Stimulated activated CD8-positive, alpha-beta memory T cell treated with anti-CD3 and anti-CD28 coated beads, Interleukin-15, amount 100 ng/mL, for 48 hours (primary cell): ENCODE results near the gene FHOD3.
"Not testable (repeated sequence)": the region's sequence is repeated elsewhere in the genome, so short reads cannot be mapped to it uniquely, and the experiment has no call there.

Source experiments
- DNase-seq, 2 donors: peaks; one replicate each; pipeline ENCODE4 v3.0.0-alpha.2; 2020; ENCODE audit warnings: low read depth in 2 of 2

Gene FHOD3

GRCh38 chr18:36545821-36546427, 248.4 kb downstream of the FHOD3 start:
- DNase-seq = no peak

DNA sequence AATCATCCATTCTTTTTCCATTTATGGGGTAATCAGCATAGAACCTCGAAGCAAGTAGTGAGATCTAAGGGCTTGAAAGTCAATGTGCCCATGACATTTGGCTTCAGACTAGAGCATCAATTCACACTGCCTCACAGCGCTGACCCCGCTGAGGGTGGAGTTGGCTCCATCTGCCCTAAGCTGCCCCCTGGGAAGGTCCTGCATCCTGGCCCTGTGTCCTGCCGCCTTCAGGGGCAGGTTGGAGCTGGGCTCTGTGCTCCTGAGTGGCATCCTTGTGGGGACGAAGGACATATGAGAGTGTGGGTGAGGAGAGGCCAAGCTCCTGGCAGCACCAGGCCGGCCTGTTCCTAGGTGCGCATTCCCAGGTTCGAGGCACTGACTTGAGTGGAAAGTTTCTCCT, 249.4 kb downstream of the FHOD3 start:
- DNase-seq = no peak

- no peak for DNase-seq
These were observed 250.0 kb downstream of the FHOD3 start for GRCh38 chr18:36547544-36547943.

GRCh38 chr18:36551274-36551673, 253.8 kb downstream of the FHOD3 start:
- not testable (repeated sequence) for DNase-seq

DNA sequence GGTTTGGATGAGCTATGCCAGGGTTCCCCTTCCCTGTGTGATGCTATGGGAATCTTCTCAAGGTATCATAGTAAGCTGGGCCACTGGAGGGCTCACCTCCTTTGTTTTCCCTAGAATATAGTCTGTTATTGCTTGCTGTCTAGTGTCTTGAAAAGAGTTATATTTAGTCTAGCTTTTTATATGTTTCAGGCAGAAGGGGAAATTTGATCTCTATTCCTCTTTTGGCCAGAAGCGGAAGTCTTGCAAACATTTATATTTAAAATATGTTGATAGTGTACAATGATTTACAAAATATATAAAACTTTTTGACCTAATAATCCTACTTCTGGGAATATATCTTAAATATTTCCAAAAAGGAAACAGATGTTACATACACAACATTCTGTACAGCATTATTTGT, 260.7 kb downstream of the FHOD3 start:
- DNase-seq = no peak

DNA sequence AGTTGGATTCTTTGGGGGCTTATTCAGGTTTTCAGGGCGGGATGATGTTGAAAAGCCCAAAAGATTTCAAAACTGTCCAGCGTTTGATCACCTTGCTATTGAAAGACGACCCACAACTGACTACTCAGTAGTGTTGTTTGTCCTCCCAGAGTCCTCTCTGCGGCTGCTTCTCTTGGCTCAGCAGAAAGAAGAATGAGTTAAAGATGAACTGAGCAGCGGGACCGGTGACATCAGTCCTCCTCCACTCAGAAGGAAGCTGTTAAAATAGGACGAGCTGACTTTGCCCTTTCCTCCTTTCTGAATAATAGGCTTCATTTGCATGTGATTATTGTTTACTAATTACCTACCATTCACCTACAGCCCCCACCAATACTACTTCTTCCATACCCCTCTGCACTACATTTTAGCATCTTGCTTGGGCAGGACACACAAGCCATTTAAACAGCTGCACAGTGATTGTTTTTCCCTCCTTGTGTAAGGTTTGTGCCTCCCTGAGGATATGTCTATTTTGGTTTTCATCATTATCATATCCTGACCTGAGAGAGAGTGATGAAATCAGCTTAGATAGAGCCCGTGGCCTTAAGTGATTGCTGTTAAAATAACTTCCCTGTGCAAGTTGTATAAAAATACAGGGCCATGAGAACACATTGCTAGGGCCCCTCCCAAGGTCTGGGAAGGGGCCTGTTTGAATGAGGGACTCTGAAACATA, 261.8 kb downstream of the FHOD3 start:
- DNase-seq = no peak

GRCh38 chr18:36560187-36560586, 262.7 kb downstream of the FHOD3 start:
- DNase-seq = no peak

- DNase-seq = no peak
These were observed 263.5 kb downstream of the FHOD3 start for GRCh38 chr18:36561046-36561445.

DNA sequence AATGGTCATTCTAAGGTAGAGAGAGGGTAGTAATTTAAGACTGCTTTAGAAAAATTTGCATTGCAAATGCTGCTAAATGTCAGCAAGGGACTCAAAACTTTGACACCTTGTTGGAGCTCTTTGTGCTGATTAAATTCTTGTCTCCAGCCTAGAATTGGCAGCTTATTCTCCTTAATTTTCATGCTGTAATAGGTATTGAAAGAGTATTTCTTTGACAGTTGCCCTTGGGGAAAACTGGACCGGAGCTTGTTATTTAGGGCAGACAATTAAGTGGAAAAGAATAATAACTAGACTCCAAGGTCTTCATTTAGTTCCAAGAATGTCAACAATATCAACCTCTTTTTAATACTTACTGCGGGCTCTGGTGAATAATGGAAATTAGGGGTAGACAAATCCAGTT, 267.3 kb downstream of the FHOD3 start:
- no peak for DNase-seq

DNA sequence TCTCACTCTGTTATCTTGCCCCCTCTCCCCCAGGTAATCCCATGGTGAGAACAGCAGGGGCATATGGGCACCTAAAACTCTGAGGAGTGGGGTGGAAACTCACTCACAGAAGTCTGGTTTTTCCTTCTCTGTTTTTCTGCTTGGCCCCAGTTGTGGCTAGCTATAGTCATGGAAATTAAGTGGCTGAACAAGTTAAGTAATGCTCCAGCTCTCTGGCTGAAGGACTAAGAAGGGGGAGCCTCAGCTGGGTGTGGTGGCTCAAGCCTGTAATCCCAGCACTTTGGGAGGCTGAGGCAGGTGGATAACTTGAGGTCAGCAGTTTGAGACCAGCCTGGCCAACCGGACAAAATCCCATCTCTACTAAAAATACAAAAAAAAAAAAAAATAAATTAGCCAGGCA, 270.3 kb downstream of the FHOD3 start:
- no peak for DNase-seq

- no peak for DNase-seq
These were observed 271.0 kb downstream of the FHOD3 start for GRCh38 chr18:36568487-36568886.

- no peak for DNase-seq
These were observed 274.8 kb downstream of the FHOD3 start for GRCh38 chr18:36572135-36572856.

DNA sequence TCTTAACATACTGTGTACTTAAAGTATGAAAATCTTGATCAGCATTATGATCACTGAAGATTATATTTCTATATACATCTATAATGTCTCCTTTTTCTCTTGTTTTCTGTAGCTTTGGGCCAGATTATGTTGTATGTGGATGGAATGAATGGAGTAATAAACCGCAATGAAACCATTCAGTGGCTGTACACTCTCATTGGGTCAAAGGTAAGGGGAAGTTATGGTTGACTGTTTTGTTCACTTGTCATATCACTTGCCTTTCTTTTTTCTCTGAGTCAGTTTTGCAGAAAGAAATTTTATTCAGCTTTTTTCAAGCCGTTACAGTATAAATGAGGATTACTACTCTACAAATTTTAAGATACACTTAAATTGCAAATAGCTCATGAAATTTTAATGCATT, 278.8 kb downstream of the FHOD3 start:
- no peak for DNase-seq

DNA sequence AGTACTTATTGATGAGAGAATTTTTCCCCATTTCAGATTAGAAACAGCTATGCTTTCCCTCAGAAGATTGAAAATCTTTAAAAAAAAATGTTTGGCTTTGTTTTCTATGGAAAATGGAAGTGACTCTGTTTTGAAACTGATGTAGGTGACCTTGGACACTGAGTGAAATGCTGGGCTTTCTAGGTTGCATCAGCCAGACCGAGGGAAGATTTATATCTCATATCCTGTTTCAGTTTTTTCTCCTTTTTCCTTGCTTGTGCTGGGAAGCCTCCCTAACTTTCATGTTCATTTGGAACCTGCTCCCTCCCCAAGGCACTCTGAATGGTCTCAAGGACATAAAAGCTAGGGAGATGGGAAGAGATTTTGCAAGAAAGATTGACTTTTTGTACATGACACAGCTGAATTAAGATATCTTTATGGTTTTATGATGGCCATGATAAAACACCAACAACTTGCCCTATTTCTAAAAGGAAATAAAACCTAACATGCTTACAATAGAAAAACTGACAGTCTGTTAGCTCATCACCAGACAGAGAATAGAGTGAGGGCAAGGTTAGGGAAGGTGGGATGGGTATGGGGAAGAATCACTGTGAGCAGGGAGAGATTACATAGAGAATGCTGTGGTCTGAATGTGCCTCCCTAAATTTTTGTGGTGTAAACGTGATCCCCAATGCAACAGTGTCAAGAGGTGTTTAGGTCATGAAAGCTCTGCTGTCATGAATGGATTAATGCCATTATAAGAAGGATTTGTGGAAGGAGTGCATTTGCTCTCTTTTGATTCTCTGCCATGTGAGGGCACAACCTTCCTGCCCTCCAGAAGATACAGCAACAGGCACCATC, 281.6 kb downstream of the FHOD3 start:
- DNase-seq = no peak

DNA sequence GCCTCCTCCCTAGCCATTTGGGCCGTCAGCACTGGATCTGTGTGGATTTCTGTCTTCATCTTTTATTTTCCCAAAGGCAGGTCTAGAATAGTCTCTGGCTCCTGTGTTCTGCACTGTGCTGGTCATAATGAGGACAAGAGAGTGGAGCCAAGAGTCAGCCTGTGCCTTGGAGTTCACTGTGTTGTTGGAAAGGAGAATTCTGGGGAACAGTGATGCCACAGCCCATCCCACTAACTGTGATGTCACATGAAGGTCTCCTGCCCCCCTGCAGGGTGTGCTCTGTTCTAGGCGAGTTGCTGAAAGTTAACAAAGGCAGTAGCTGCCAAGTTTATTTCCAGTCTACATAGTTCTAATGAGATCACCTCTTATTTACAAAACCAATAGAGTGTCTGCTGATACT, 282.8 kb downstream of the FHOD3 start:
- no peak for DNase-seq

GRCh38 chr18:36580874-36581750, 283.6 kb downstream of the FHOD3 start:
- DNase-seq = no peak

DNA sequence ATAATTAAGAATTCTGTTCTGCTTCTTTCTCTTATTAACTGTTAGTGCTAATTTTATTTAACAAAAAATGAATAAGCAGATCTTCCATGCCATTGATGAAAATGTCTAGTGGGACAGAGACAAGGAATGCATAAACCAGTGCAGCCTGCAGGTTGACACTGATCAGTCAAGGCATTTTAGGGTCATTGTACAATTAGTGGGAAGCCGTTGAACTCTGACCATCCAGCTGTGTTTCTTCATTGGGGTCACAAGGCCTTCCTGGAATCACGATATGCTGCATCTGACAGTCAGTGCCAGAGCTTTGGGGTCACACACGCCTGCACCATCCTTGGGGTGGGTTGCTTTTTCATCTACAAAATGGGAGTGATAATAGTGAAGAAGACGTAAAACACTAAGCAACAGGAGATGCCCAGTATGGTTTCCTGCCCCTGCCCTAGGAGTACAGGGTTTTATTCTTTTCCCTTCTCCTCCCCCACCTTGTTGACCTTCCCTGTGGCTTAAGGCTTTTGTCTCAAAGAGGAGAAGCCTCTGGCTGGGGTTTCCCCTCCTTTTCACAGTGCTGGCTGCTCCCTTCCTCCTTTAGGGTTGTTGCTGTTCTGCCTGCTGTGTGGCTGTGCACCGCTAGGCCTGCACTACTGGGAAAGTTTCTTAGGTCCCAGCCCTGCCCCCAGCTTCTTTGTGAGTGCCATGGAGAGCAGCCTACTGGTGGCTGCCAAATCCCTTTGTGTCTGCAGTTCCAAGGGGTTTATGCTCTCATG, 285.7 kb downstream of the FHOD3 start:
- no peak for DNase-seq

DNA sequence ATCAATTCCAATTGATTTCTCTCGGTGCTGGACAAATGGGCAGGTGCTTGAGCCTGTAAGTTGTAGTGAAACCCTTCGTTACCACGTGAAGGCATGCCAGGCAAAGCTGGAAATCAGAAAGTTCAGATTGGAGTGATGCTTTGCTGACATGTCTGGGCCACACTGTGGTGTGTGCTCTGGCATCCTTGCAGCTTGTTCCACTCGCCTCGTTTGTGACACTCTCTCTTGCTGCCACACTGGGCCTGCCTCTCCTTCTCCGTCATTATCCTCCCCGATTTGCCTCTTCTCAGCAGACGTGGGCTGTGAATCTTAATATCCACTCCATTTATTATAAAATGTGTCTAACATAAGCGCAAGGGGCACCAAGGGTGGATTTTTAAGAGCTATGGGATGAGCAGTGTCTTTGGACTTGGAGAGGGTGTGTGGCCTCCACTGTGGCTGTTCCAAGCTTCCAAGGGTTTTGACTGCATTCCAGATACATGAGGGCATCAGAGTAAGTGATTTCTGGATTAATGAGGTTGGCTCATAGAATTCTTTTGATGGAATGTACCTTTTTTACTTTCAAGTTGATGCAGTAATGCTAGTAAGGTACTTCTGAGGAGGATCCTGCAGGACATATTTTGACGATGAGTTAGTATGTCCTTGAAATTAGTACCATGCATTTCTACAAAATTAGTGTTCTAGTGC, 292.5 kb downstream of the FHOD3 start:
- no peak for DNase-seq

DNA sequence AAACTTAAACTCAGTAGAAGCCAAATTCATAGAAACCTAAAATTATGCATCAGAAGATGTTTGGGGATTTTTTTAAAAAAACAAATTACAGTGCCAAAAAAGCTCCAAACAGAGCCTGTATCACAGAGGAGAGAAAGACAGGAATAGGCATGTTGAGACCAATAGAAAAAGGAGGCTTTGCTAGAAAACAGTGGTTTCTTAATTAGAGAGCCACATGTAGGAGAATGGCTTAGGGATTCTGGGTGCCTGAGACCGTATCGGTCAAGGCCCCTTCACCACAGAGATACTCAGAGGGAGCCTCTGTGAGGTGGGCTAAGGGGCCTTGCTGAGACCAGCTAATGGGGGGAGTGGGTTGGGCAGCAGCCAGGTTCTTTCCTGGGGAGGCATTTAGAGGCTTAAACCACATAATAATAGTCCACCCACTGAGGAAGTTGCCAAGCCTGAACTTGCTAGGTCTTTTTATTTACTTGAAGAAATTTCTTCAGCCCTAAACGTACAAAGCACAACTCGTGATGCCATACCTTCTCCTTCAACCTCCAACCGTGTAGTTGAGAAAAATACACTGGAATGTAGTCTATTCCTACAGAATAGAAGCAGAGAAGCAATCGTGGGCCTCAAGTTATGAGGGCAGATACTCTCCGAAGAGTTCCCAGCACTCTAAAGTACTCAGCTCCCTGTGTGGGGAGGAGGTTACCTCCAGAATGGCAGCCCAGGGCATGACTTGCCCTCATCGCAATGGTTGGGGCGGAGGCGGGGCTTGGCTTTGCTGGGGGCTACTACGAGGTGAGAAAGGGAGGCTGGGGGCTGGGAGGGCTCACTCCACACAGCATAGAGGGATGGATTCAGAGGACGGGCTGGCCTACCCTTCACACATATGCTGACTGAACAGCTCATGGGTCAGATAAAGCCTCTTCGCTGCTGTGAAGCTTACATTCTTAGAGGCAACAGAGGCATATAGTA, 293.4 kb downstream of the FHOD3 start:
- DNase-seq = no peak
